Caco-2 (cell line): Measurements from ENCODE around the gene USP1. TPM values are rescaled to one million over a fixed set of nuclear protein-coding genes. Genes with fewer than 3 reads are reported as not detected.

Source experiments
- BruUV-seq: library from RNA; stranded (reverse); fragments of 400-500 nt; replicated peaks from 2 replicates; lab custom pipeline; 2021; lab: Mats Ljungman, UMichigan
- CTCF ChIA-PET: fragments of 300-600 bp; sonication (Branson Sonifier 250); formaldehyde crosslinking; loops from one replicate; lab custom pipeline; 2022; ENCODE audit warnings: antibody characterized with exemption; lab: Charles Lee
- POLR2A ChIA-PET: fragments of 300-600 bp; sonication (Branson Sonifier 250); formaldehyde crosslinking; loops from one replicate; lab custom pipeline; 2022; ENCODE audit warnings: antibody characterized with exemption; lab: Charles Lee
- DNase-seq, 2 experiments: peaks; one replicate each; pipeline versions ENCODE4 v3.0.0 to v3.0.0-alpha.2; 2020 to 2022
- H3K27me3 ChIP-seq: replicated peaks from 2 replicates; pipeline ENCODE4 v1.6.0; 2011; ENCODE audit warnings: low read length; ENCODE audit not compliant: control insufficient read depth, insufficient read depth
- H3K36me3 ChIP-seq: 2 replicates; pipeline ENCODE4 v1.5.1; 2011; ENCODE audit warnings: low read length; ENCODE audit not compliant: control insufficient read depth, insufficient read depth
- H3K4me1 ChIP-seq: fragments of 250-450 bp; sonication (Bioruptor Pico); 2 replicates; pipeline ENCODE4 v1.5.1; 2020; ENCODE audit warnings: mild to moderate bottlenecking
- H3K4me3 ChIP-seq: 2 replicates; pipeline ENCODE4 v1.5.1; 2011; ENCODE audit warnings: low read depth, mild to moderate bottlenecking, control low read depth, low read length
- H3K9me3 ChIP-seq: fragments of 250-450 bp; sonication (Bioruptor Pico); 2 replicates; pipeline ENCODE4 v1.5.1; 2020; ENCODE audit warnings: mild to moderate bottlenecking, moderate library complexity
- H3K27ac Mint-ChIP-seq: one replicate; pipeline ENCODE4 v1.8.0; 2022; ENCODE audit warnings: mixed read lengths; ENCODE audit not compliant: unreplicated experiment
- H3K27me3 Mint-ChIP-seq: one replicate; pipeline ENCODE4 v1.8.0; 2022; ENCODE audit warnings: mixed read lengths; ENCODE audit not compliant: insufficient read depth, unreplicated experiment
- H3K36me3 Mint-ChIP-seq: one replicate; pipeline ENCODE4 v1.8.0; 2022; ENCODE audit warnings: mild to moderate bottlenecking, mixed read lengths; ENCODE audit not compliant: insufficient read depth, unreplicated experiment
- H3K4me1 Mint-ChIP-seq: one replicate; pipeline ENCODE4 v1.8.0; 2022; ENCODE audit warnings: low read depth, mixed read lengths; ENCODE audit not compliant: unreplicated experiment
- H3K4me3 Mint-ChIP-seq: one replicate; pipeline ENCODE4 v1.8.0; 2022; ENCODE audit warnings: mild to moderate bottlenecking, moderate library complexity, mixed read lengths; ENCODE audit not compliant: unreplicated experiment
- H3K9me3 Mint-ChIP-seq: one replicate; pipeline ENCODE4 v1.8.0; 2022; ENCODE audit warnings: mixed read lengths; ENCODE audit not compliant: unreplicated experiment
- intact Hi-C: fragments of 100-400 bp; cut with micrococcal nuclease; formaldehyde crosslinking; loops from one replicate; pipeline ENCODE4 v1.10.0; 2022; ENCODE audit not compliant: unreplicated experiment
- total RNA-seq: library from RNA; stranded (reverse); gene quantifications from 2 replicates; pipeline ENCODE4 v1.2.3, GENCODE V29; 2022
- TF ChIP-seq, protein P1 (sequence below), 2 experiments: fragments of 200-600 bp in 1 of 2; IDR thresholded peaks; 1 replicate in 1 of 2; 2 replicates in 1 of 2; pipeline versions ENCODE4 v1.5.1 to v1.8.0; 2011 to 2022; ENCODE audit warnings: antibody characterized with exemption in 1 of 2, control low read depth in 1 of 2, inconsistent platforms in 1 of 2, low read depth in 1 of 2, low read length in 1 of 2, mild to moderate bottlenecking in 1 of 2, moderate library complexity in 1 of 2; ENCODE audit not compliant: insufficient read depth in 1 of 2, severe bottlenecking in 1 of 2, unreplicated experiment in 1 of 2

USP1 gene
- total RNA-seq, 1 experiment from 2014 or later: 39.3 TPM

- no peaks in the 10 kb centered on the region for H3K27me3 ChIP-seq
- Mint-ChIP-seq H3K4me3 (no peak overlapping the region), H3K27me3 (no peaks in the 10 kb centered on the region), H3K4me1 (no peaks in the 10 kb centered on the region), H3K27ac (no peak overlapping the region), H3K9me3 (no peaks in the 10 kb centered on the region), H3K36me3 (no peaks in the 10 kb centered on the region)
- DNase-seq: no peak
- ChIA-PET POLR2A (no interaction called here), CTCF (no interaction called here)
- H3K4me1 ChIP-seq: no peaks in the 10 kb centered on the region
- H3K9me3 ChIP-seq: no peaks in the 10 kb centered on the region
- intact Hi-C loops: no loop called here
- no TSS peak for BruUV-seq
- H3K4me3 ChIP-seq: no peak overlapping the region
- H3K36me3 ChIP-seq: no peaks in the 10 kb centered on the region
- TF ChIP-seq, protein P1, sequence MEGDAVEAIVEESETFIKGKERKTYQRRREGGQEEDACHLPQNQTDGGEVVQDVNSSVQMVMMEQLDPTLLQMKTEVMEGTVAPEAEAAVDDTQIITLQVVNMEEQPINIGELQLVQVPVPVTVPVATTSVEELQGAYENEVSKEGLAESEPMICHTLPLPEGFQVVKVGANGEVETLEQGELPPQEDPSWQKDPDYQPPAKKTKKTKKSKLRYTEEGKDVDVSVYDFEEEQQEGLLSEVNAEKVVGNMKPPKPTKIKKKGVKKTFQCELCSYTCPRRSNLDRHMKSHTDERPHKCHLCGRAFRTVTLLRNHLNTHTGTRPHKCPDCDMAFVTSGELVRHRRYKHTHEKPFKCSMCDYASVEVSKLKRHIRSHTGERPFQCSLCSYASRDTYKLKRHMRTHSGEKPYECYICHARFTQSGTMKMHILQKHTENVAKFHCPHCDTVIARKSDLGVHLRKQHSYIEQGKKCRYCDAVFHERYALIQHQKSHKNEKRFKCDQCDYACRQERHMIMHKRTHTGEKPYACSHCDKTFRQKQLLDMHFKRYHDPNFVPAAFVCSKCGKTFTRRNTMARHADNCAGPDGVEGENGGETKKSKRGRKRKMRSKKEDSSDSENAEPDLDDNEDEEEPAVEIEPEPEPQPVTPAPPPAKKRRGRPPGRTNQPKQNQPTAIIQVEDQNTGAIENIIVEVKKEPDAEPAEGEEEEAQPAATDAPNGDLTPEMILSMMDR (IDR thresholded peaks at IDR 0.05; ENCODE audit: insufficient read depth in 1 of 2, low read depth in 1 of 2, low read length in 1 of 2, severe bottlenecking in 1 of 2, unreplicated experiment in 1 of 2): no peak
Observed at GRCh38 chr1:62397301-62397700, 39.5 kb upstream of the USP1 start.

DNA sequence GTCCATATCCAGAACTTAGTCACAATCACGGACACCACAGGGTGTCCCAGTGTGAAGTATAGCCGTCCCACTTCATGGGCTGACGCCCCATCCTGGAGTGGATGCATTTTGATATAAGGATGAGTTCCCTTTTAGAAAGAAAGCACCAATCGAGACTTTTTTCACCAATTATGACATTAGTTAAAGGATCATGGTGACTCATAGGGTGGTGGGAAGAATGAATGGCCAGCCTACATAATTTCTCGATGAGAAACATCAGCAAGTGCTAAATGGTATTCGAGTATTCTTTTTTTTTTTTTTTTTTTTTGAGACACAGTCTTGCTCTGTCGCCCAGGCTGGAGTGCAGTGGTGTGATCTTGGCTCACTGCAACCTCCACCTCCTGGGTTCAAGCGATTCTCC lies 38.5 kb upstream of the USP1 start:
- Mint-ChIP-seq H3K36me3 (no peaks in the 10 kb centered on the region), H3K27ac (no peak overlapping the region), H3K4me1 (no peaks in the 10 kb centered on the region), H3K4me3 (no peak overlapping the region), H3K9me3 (no peaks in the 10 kb centered on the region), H3K27me3 (no peaks in the 10 kb centered on the region)
- H3K4me3 ChIP-seq: no peak overlapping the region
- no peaks in the 10 kb centered on the region for H3K9me3 ChIP-seq
- no peaks in the 10 kb centered on the region for H3K4me1 ChIP-seq
- no peak for DNase-seq
- intact Hi-C loops: no loop called here
- TF ChIP-seq, protein P1 (IDR thresholded peaks at IDR 0.05; ENCODE audit: insufficient read depth in 1 of 2, low read depth in 1 of 2, low read length in 1 of 2, severe bottlenecking in 1 of 2, unreplicated experiment in 1 of 2): no peak
- ChIA-PET POLR2A (no interaction called here), CTCF (no interaction called here)
- H3K27me3 ChIP-seq: no peaks in the 10 kb centered on the region
- H3K36me3 ChIP-seq: no peaks in the 10 kb centered on the region
- no TSS peak for BruUV-seq

DNA sequence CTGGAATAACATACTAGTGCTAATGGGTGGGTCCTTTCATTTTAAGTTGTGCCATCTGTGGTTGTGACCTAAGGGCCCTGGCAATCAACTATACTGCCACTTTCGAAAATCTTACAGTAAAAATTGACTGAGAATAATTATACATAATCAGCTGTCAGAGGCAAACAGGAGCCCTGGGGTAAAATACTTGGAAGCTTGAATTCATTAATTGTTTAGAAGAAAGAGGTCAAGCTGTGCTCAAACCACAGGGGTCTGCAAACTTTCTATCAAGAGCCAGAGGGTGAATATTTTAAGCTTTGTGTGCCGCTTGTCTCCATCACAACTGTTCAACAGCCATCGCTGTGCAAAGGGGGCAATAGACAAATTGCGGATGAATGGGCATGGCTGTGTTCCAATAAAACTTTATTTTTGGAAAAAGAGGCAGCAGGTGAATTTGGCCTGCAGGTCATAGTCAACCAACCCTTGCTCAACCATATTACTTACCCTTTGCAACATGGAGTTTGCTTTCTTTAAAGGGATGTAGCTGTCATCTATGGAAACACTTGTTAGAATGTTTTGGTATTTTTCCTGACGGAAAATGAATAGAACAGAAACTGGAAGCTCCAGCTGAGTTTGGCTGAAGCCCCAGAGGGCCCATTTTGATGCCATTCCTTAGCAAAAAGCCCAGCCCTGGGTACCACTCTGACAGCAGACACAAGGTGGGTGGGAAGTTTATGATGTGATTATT lies 35.7 kb upstream of the USP1 start:
- ChIA-PET CTCF (no interaction called here), POLR2A (no interaction called here)
- Histone ChIP-seq H3K27me3 (no peaks in the 10 kb centered on the region), H3K36me3 (no peaks in the 10 kb centered on the region), H3K4me1 (no peaks in the 10 kb centered on the region), H3K4me3 (no peak overlapping the region), H3K9me3 (no peaks in the 10 kb centered on the region)
- H3K4me1 Mint-ChIP-seq: no peaks in the 10 kb centered on the region
- no peak for DNase-seq
- no peaks in the 10 kb centered on the region for H3K27me3 Mint-ChIP-seq
- H3K36me3 Mint-ChIP-seq: no peaks in the 10 kb centered on the region
- TF ChIP-seq, protein P1 (IDR thresholded peaks at IDR 0.05; ENCODE audit: insufficient read depth in 1 of 2, low read depth in 1 of 2, low read length in 1 of 2, severe bottlenecking in 1 of 2, unreplicated experiment in 1 of 2): no peak
- intact Hi-C loops: no loop called here
- BruUV-seq: no TSS peak
- H3K27ac Mint-ChIP-seq: no peak overlapping the region
- H3K9me3 Mint-ChIP-seq: no peaks in the 10 kb centered on the region
- H3K4me3 Mint-ChIP-seq: no peak overlapping the region
